Neural crest cell (in vitro differentiated cells): ENCODE results near the gene GPD2. TPM values are rescaled to one million over a fixed set of nuclear protein-coding genes. Genes with fewer than 3 reads are reported as not detected.

Experiments used
- DNase-seq: peaks from one replicate; pipeline ENCODE4 v3.0.0; 2021; ENCODE audit warnings: low read depth, mixed read lengths, low spot score
- H3K27ac Mint-ChIP-seq: one replicate; pipeline ENCODE4 v1.8.0; 2021; ENCODE audit warnings: mild to moderate bottlenecking, mixed read lengths; ENCODE audit not compliant: unreplicated experiment
- H3K27me3 Mint-ChIP-seq: 2 replicates; pipeline ENCODE4 v1.8.0; 2021; ENCODE audit warnings: low read depth, mild to moderate bottlenecking, mixed read lengths
- H3K36me3 Mint-ChIP-seq: 2 replicates; pipeline ENCODE4 v1.8.0; 2021; ENCODE audit warnings: low read depth, mild to moderate bottlenecking, mixed read lengths
- H3K4me1 Mint-ChIP-seq: 2 replicates; pipeline ENCODE4 v1.8.0; 2021; ENCODE audit warnings: mixed read lengths
- H3K4me3 Mint-ChIP-seq: one replicate; pipeline ENCODE4 v1.8.0; 2021; ENCODE audit warnings: mild to moderate bottlenecking, mixed read lengths
- H3K9me3 Mint-ChIP-seq: 2 replicates; pipeline ENCODE4 v1.8.0; 2021; ENCODE audit warnings: mixed read lengths
- total RNA-seq: library from RNA; stranded (reverse); gene quantifications from 2 replicates; pipeline ENCODE4 v1.2.1, GENCODE V29; 2021
- TF ChIP-seq, protein P1 (sequence below): fragments of 200-600 bp; sonication (generic); conservative IDR thresholded peaks from 2 replicates; pipeline ENCODE4 v1.5.0; 2021; ENCODE audit warnings: antibody characterized with exemption, mild to moderate bottlenecking

Gene GPD2
- total RNA-seq, 1 donor from 2014 or later, result 54.4 TPM

DNA sequence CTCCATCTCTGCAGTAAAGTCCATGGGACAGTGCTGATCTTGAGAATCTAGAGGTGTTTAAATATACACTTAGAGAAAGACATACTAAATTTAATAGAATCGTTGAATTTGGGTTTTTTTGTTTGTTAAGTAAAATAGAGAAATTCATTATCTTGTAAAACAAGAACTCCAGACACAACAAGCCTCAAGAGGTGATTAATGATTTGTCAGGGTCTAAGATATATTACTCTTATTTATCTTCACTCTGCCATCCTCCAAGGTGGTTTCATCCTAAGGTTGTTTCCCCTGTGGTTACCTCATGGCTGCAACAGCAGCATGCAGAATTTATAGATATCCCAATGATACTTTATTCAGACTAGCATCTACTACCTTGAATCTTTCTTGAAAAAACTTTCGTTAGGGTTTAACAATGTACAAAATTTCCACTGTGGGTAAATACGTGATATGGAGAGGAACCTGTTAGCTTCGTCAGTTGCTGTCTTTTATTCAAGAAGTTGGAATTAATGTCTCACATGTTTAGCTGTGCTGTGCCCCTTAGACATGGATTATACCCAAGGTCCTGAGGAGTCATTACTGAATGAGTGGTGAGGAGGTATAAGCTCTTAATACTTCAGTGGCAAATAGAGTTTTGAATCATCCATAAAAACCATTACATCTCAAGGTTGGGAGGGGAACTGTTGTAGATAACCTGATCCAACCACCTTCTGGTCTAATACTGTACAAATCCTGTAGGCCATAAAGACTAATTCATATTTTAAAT is 128.0 kb downstream of the GPD2 start:
- Mint-ChIP-seq H3K36me3 (peaks cover 5% of the 10 kb centered on the region), H3K9me3 (no peaks in the 10 kb centered on the region), H3K27me3 (no peaks in the 10 kb centered on the region), H3K4me3 (no peak overlapping the region), H3K27ac (no peak overlapping the region), H3K4me1 (peaks cover 9% of the 10 kb centered on the region)
- TF ChIP-seq, protein P1, sequence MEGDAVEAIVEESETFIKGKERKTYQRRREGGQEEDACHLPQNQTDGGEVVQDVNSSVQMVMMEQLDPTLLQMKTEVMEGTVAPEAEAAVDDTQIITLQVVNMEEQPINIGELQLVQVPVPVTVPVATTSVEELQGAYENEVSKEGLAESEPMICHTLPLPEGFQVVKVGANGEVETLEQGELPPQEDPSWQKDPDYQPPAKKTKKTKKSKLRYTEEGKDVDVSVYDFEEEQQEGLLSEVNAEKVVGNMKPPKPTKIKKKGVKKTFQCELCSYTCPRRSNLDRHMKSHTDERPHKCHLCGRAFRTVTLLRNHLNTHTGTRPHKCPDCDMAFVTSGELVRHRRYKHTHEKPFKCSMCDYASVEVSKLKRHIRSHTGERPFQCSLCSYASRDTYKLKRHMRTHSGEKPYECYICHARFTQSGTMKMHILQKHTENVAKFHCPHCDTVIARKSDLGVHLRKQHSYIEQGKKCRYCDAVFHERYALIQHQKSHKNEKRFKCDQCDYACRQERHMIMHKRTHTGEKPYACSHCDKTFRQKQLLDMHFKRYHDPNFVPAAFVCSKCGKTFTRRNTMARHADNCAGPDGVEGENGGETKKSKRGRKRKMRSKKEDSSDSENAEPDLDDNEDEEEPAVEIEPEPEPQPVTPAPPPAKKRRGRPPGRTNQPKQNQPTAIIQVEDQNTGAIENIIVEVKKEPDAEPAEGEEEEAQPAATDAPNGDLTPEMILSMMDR, result no peak
- no peak for DNase-seq

DNA sequence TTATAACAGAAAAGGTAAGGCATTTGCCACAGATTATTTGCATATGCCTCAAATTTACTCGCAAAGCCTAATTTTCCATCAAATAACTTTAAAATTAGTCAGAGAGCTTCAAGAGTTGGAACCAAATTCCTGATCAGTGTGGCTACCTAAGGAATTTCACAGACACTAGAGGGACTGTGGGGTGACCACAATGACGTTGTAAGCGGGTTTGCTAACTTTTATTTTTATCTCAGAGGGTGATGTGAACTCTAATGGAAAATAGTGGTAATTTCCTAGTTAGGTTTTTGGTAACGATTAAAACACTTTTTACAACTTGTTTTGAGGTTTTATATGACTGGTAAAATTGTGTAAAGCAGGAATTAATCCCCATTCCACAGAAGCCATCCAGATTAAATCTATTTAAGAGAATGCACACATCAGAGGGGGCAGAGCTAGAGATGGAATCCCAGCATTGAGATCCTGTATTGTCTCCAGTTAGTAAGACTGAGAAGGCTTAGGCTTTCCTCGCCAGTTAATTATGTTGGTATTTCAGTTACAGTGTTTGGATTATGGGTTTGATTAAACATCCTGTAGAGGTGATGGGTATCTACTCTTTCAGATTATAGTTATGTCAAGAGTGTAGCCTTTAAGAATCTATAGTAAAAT is 129.0 kb downstream of the GPD2 start:
- H3K9me3 Mint-ChIP-seq, result no peaks in the 10 kb centered on the region
- no peaks in the 10 kb centered on the region for H3K27me3 Mint-ChIP-seq
- peaks cover 9% of the 10 kb centered on the region for H3K4me1 Mint-ChIP-seq
- H3K36me3 Mint-ChIP-seq, result peaks cover 5% of the 10 kb centered on the region
- H3K27ac Mint-ChIP-seq, result no peak overlapping the region
- TF ChIP-seq, protein P1, result no peak
- DNase-seq, result no peak
- H3K4me3 Mint-ChIP-seq, result no peak overlapping the region

DNA sequence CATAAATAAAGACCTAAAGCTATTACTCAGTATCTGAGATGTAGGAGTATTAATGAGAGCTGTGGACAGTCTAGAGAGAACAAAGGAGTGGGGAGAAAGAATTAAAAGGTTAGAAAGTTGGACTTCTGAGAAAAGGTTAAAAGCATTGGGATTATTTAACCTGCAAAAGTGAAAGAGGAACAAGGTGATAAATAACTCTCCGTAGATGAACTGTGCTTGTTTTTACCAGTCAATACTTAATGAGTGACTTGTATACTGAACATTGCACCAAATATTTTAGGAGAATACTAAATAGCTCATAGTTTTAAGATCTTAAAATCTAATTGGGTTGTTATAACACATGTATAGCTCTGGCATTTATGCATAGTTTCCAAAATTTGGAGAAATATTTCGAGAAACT is 137.5 kb downstream of the GPD2 start:
- TF ChIP-seq, protein P1, result no peak
- H3K9me3 Mint-ChIP-seq, result no peaks in the 10 kb centered on the region
- no peak overlapping the region for H3K27ac Mint-ChIP-seq
- no peaks in the 10 kb centered on the region for H3K4me1 Mint-ChIP-seq
- peaks cover 22% of the 10 kb centered on the region for H3K36me3 Mint-ChIP-seq
- H3K27me3 Mint-ChIP-seq, result no peaks in the 10 kb centered on the region
- DNase-seq, result no peak
- no peak overlapping the region for H3K4me3 Mint-ChIP-seq

DNA sequence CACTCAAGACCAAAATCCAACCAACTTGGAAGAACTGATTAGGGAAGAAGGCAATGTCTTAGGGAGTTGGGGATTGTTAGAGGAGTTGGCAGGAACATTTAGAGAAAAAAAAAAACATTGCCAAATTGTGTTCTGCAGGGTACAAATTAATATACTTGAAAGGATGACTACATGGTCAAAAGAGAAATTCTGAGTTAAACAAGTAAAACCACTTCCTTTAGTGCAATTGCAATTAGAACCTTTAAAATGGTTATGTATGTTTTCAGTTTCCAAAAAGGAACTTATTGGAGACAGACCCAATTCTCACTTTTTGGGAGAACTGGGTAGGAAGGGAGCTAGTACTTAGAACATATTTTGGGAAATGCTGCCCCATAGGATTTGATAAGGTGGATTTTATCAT is 137.9 kb downstream of the GPD2 start:
- TF ChIP-seq, protein P1, result no peak
- no peak for DNase-seq
- Mint-ChIP-seq H3K4me3 (no peak overlapping the region), H3K27ac (no peak overlapping the region), H3K9me3 (no peaks in the 10 kb centered on the region), H3K4me1 (no peaks in the 10 kb centered on the region), H3K36me3 (peaks cover 22% of the 10 kb centered on the region), H3K27me3 (no peaks in the 10 kb centered on the region)

DNA sequence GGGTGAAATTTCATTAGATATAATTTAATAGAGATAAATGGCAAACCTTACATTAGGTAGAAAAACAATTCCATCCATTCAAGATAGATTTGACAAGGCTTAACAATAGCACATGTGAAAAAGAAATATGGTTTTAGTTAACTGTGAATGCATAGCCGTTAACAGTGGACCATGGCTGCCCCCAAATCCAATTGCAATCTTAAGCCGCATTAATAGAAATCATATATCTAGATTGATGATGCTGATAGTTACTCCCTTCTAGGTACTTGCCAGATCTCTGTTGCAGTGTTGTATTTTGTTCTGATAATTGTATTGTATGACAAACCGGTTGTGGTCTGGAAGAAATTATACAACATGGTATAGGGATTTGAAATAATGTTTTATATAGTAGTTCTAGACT is 139.8 kb downstream of the GPD2 start:
- H3K9me3 Mint-ChIP-seq, result no peaks in the 10 kb centered on the region
- peaks cover 24% of the 10 kb centered on the region for H3K36me3 Mint-ChIP-seq
- TF ChIP-seq, protein P1, result no peak
- no peak overlapping the region for H3K4me3 Mint-ChIP-seq
- no peak overlapping the region for H3K27ac Mint-ChIP-seq
- DNase-seq, result no peak
- H3K4me1 Mint-ChIP-seq, result peaks cover 8% of the 10 kb centered on the region
- H3K27me3 Mint-ChIP-seq, result no peaks in the 10 kb centered on the region
